GM21381 (cell line): ENCODE measurements around the gene FAM219A.

ENCODE experiments used
- ATAC-seq: cut with Tn5 transposase; IDR thresholded peaks from one replicate; pipeline ENCODE4 v1.9.1; 2021; ENCODE audit warnings: mild to moderate bottlenecking, moderate library complexity; ENCODE audit not compliant: unreplicated experiment

Gene FAM219A

GRCh38 chr9:34405719-34406118 lies 52.7 kb downstream of the FAM219A start:
- no peak for ATAC-seq

GRCh38 chr9:34403554-34404380 lies 54.6 kb downstream of the FAM219A start:
- ATAC-seq = no peak

- ATAC-seq = no peak
Observed at GRCh38 chr9:34400686-34401602, 57.4 kb downstream of the FAM219A start.

- no peak for ATAC-seq
Observed at GRCh38 chr9:34400275-34400674, 58.1 kb downstream of the FAM219A start.

GRCh38 chr9:34399729-34400128 lies 58.6 kb downstream of the FAM219A start:
- no peak for ATAC-seq

- ATAC-seq = no peak
Observed at GRCh38 chr9:34398875-34399274, 59.5 kb downstream of the FAM219A start.

- ATAC-seq = no peak
Observed at GRCh38 chr9:34396276-34397214, 61.8 kb downstream of the FAM219A start.

- no peak for ATAC-seq
Observed at GRCh38 chr9:34392511-34392910, 65.9 kb downstream of the FAM219A start.

- ATAC-seq = no peak
Observed at GRCh38 chr9:34387239-34387638, 71.1 kb downstream of the FAM219A start.

GRCh38 chr9:34386656-34387055 lies 71.7 kb downstream of the FAM219A start:
- ATAC-seq = no peak

- no peak for ATAC-seq
Observed at GRCh38 chr9:34385561-34386230, 72.7 kb downstream of the FAM219A start.

GRCh38 chr9:34384368-34385165 lies 73.8 kb downstream of the FAM219A start:
- no peak for ATAC-seq

GRCh38 chr9:34383904-34384303 lies 74.5 kb downstream of the FAM219A start:
- ATAC-seq = no peak

- ATAC-seq = no peak
Observed at GRCh38 chr9:34382879-34383278, 75.5 kb downstream of the FAM219A start.

GRCh38 chr9:34382054-34382453 lies 76.3 kb downstream of the FAM219A start:
- no peak for ATAC-seq

GRCh38 chr9:34381323-34381722 lies 77.0 kb downstream of the FAM219A start:
- no peak for ATAC-seq

GRCh38 chr9:34380511-34381315 lies 77.7 kb downstream of the FAM219A start:
- peak; percentile 25 for ATAC-seq

GRCh38 chr9:34380034-34380510 lies 78.3 kb downstream of the FAM219A start:
- ATAC-seq = no peak
